Activated T-helper 2 cell treated with anti-CD3 and anti-CD28 coated beads, Interferon-gamma antibody, Interleukin-2, Interleukin-4, amounts not matched to agents 10 μg/mL and 5 μg/mL and 100 μg/mL, durations not matched to agents 14 hours and 24 hours and 36 hours (primary cell): Measurements from ENCODE around the gene FKBP3. TPM values are rescaled to one million over a fixed set of nuclear protein-coding genes. Genes with fewer than 3 reads are reported as not detected.
A peak's percentile ranks its signal among the peaks of the same experiment; 100 is the strongest.
"Not testable (repeated sequence)": the region's sequence is repeated elsewhere in the genome, so short reads cannot be mapped to it uniquely, and the experiment has no call there.

ENCODE experiments used
- DNase-seq: peaks from one replicate; pipeline ENCODE4 v3.0.0; 2021; ENCODE audit warnings: low spot score
- H3K27ac Mint-ChIP-seq: one replicate; pipeline ENCODE4 v1.8.0; 2021; ENCODE audit warnings: mixed read lengths
- H3K27me3 Mint-ChIP-seq: one replicate; pipeline ENCODE4 v1.8.0; 2021; ENCODE audit warnings: low read depth, mixed read lengths
- H3K36me3 Mint-ChIP-seq: one replicate; pipeline ENCODE4 v1.8.0; 2021; ENCODE audit warnings: low read depth, mixed read lengths
- H3K4me1 Mint-ChIP-seq: one replicate; pipeline ENCODE4 v1.8.0; 2021; ENCODE audit warnings: low read depth, mixed read lengths
- H3K4me3 Mint-ChIP-seq: one replicate; pipeline ENCODE4 v1.8.0; 2021; ENCODE audit warnings: low read depth, mild to moderate bottlenecking, moderate library complexity, mixed read lengths
- H3K9me3 Mint-ChIP-seq: one replicate; pipeline ENCODE4 v1.8.0; 2021; ENCODE audit warnings: mixed read lengths
- intact Hi-C: fragments of 100-400 bp; cut with micrococcal nuclease; formaldehyde crosslinking; loops from one replicate; pipeline ENCODE4 v1.15.1; 2023
- total RNA-seq: library from RNA; stranded (reverse); gene quantifications from 2 replicates; pipeline ENCODE4 v1.2.3, GENCODE V29; 2022

Gene FKBP3
- 78.7 and 79.1 TPM in 2 replicates for total RNA-seq

DNA sequence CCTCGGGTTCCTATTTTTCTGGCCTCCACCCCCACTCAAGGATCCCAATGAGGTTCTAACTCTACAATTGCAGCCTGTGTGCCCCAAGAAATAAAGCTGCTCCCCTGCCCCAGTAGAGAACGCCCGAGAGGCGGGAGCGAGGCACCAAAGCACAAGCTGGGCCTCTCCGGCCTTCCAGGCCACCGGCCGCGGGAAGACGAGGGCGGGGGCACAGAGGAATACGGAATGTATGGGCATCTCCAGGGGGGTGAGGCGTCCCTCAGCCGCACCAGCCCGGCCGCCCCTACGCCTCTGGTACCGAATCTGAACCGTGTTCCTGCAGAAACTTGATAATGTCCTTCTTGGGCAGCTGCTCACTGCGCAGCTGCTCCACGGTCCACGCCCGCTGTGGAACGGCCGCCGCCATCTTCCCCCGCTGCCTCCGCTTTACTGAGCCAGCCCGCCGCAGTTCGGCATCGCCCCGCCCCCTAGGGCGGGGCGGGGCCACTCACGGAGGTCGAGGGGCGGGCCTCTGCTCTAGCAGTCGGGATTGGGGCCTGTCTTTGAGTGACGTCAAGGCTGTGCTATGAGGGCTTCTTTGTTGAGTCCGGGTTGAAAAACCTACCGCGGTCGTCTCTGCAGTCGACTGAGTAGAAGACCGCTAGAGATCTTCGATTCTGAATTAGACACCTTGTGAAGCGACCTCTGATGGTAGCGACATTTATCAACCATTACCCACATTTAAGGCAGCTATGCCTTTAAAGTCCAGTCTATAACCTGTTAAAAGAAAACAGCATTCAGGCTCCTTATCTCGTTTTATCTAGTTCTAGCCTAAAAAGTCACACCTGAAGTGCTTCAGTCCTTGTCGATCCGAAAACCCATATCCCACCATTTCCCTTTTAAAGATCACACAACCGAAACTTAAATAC is at the start of gene FKBP3:
Gene FKBP3 (minus strand): TSS at position 431 of the 908 bp plus-strand sequence. CDS start 25 bp downstream, at position 406.
- peaks cover 4% of the 10 kb centered on the region for H3K36me3 Mint-ChIP-seq
- DNase-seq = peak; percentile 93
- H3K9me3 Mint-ChIP-seq = no peaks in the 10 kb centered on the region
- intact Hi-C loops = loop anchor here (1.0 to 5.0 kb wide), 6 partner anchors 44 to 237 kb away; partner anchors contain the start of genes MIS18BP1, PRPF39 and TOGARAM1
- H3K27ac Mint-ChIP-seq = peak within 1 kb of the TSS; percentile 98
- H3K27me3 Mint-ChIP-seq = no peaks in the 10 kb centered on the region
- peaks cover 30% of the 10 kb centered on the region for H3K4me1 Mint-ChIP-seq
- H3K4me3 Mint-ChIP-seq = peak within 1 kb of the TSS; percentile 92

DNA sequence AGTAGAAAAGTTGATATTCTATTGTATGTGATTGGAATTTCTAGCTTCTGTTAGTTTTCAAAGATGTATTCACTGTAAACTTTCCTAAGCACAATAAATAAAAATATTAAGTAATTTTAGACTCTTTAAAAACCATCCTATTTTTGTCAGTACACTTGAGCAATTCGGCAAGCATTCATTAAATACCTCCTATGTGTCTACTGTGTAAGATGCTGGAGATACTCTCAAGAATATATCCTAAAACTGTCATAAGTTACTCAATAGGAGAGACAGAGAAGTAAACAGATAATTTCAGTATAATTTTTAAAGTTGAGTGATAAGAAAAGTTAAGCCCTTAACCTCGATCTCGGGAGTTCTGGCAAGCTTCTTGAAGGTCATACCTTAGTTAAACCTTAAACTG is 47.5 kb upstream of the FKBP3 start:
- Mint-ChIP-seq H3K27me3 (no peaks in the 10 kb centered on the region), H3K4me3 (no peak overlapping the region), H3K27ac (no peak overlapping the region), H3K4me1 (peaks cover 2% of the 10 kb centered on the region), H3K9me3 (no peaks in the 10 kb centered on the region), H3K36me3 (peaks cover 11% of the 10 kb centered on the region)
- intact Hi-C loops = no loop called here
- DNase-seq = no peak

DNA sequence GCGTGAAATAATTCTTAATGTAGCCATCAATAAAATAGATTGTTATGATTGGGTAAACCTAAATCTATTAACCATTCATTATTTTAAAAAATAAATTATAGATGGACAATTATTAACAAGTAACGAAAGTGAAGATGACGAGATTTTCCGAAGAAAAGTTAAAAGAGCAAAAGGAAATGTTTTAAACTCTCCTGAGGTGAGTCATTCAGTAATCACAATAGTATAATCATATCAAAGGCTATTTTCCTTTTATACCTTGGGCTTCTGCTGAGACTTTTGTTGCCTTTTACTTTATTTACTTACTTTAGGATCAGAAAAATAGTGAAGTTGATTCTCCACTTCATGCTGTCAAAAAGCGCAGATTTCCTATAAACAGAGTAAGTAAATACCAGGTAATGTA is 47.0 kb upstream of the FKBP3 start:
- peaks cover 2% of the 10 kb centered on the region for H3K4me1 Mint-ChIP-seq
- no peak for DNase-seq
- no peak overlapping the region for H3K4me3 Mint-ChIP-seq
- no peaks in the 10 kb centered on the region for H3K27me3 Mint-ChIP-seq
- H3K9me3 Mint-ChIP-seq = no peaks in the 10 kb centered on the region
- no peak overlapping the region for H3K27ac Mint-ChIP-seq
- peaks cover 7% of the 10 kb centered on the region for H3K36me3 Mint-ChIP-seq
- intact Hi-C loops = no loop called here

DNA sequence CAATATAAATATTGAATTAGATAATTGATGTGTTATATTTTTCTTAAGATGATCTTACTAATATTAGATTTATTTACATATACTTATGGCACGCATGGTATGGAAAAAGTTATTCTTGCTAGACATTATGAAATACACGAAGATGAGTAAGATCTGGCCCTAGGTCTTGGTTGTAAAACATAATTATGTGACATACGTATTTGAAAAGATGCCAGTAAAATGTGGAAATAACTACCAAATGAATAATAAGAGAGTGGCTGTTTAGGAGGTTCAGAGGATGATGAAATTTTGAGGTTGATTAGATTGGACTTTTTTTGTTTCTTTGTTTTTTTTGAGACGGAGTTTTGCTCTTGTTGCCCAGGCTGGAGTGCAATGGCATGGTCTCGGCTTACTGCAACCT is 42.8 kb upstream of the FKBP3 start:
- no peak for DNase-seq
- H3K9me3 Mint-ChIP-seq = no peaks in the 10 kb centered on the region
- H3K4me3 Mint-ChIP-seq = no peak overlapping the region
- intact Hi-C loops = no loop called here
- no peaks in the 10 kb centered on the region for H3K27me3 Mint-ChIP-seq
- H3K27ac Mint-ChIP-seq = no peak overlapping the region
- no peaks in the 10 kb centered on the region for H3K4me1 Mint-ChIP-seq
- peaks cover 5% of the 10 kb centered on the region for H3K36me3 Mint-ChIP-seq

GRCh38 chr14:45169906-45170305 is 35.6 kb upstream of the FKBP3 start:
- Mint-ChIP-seq H3K4me3 (no peak overlapping the region), H3K27ac (no peak overlapping the region), H3K36me3 (peaks cover 6% of the 10 kb centered on the region), H3K9me3 (no peaks in the 10 kb centered on the region), H3K27me3 (no peaks in the 10 kb centered on the region), H3K4me1 (no peaks in the 10 kb centered on the region)
- intact Hi-C loops = no loop called here
- DNase-seq = no peak

DNA sequence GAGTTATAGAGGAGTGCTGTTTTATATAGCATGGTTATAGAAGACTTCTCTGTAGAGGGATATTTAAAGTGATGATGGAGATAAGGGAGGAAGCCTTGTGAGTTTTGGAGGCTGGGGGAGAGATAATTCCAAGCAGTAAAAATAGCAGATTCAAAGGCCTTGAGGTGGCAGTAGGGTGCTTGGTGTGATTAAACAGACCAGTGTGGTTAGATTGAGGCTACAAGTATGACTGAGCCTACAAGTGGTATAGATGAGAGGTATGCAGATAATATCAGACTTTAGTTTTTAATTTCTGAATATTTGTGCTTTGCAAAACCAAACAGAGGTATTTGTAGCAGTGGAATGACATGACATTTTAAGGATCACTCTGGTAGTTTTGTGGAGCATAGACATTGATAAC is 21.8 kb upstream of the FKBP3 start:
- no peak overlapping the region for H3K4me3 Mint-ChIP-seq
- no peaks in the 10 kb centered on the region for H3K9me3 Mint-ChIP-seq
- DNase-seq = no peak
- peaks cover 11% of the 10 kb centered on the region for H3K4me1 Mint-ChIP-seq
- no peak overlapping the region for H3K27ac Mint-ChIP-seq
- no peaks in the 10 kb centered on the region for H3K27me3 Mint-ChIP-seq
- intact Hi-C loops = loop anchor here (2.0 to 5.0 kb wide), 2 partner anchors 41 kb away; no protein-coding TSS in a partner anchor
- peaks cover 13% of the 10 kb centered on the region for H3K36me3 Mint-ChIP-seq

DNA sequence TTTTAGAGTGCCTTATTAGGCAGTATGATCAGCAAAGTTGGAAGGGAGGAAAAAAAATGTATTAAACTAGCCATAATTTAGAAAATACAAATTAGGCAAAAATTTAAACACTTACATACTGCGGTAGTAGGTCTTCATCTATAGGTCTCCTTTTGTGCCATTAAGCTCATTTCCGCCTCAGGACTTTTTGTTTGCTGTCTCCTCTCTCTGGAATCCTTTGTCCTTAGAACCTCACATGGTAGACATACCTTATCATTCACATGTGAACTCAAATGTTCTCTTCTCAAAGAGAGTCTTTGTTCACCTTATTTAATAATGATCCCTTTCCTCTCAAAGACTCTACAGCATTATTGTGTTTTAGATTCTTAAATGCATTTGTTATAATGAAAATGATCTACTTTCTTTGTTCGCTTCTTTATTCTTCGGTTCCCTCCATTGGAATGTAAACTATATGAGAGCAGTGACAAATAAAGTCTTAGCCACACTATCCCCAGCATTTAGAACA is 16.2 kb upstream of the FKBP3 start:
- Mint-ChIP-seq H3K27me3 (no peaks in the 10 kb centered on the region), H3K4me1 (peaks cover 4% of the 10 kb centered on the region)
- intact Hi-C loops = no loop called here

GRCh38 chr14:45149602-45150001 is 15.3 kb upstream of the FKBP3 start:
- Mint-ChIP-seq H3K36me3 (peaks cover 28% of the 10 kb centered on the region), H3K27me3 (no peaks in the 10 kb centered on the region), H3K27ac (no peak overlapping the region), H3K9me3 (no peaks in the 10 kb centered on the region), H3K4me3 (no peak overlapping the region), H3K4me1 (peaks cover 9% of the 10 kb centered on the region)
- DNase-seq = no peak
- intact Hi-C loops = no loop called here

More for the DNA sequence above, 16.2 kb upstream of the FKBP3 start:
- Mint-ChIP-seq H3K36me3 (peaks cover 21% of the 10 kb centered on the region), H3K4me3 (no peak overlapping the region), H3K27ac (no peak overlapping the region), H3K9me3 (no peaks in the 10 kb centered on the region)
- DNase-seq = no peak

GRCh38 chr14:45145214-45145613 is 10.9 kb upstream of the FKBP3 start:
- no peak overlapping the region for H3K27ac Mint-ChIP-seq
- H3K9me3 Mint-ChIP-seq = no peaks in the 10 kb centered on the region
- no peaks in the 10 kb centered on the region for H3K27me3 Mint-ChIP-seq
- intact Hi-C loops = no loop called here
- H3K36me3 Mint-ChIP-seq = peaks cover 27% of the 10 kb centered on the region
- H3K4me1 Mint-ChIP-seq = peaks cover 12% of the 10 kb centered on the region
- H3K4me3 Mint-ChIP-seq = no peak overlapping the region
- DNase-seq = no peak

GRCh38 chr14:45144658-45145057 is 10.4 kb upstream of the FKBP3 start:
- H3K9me3 Mint-ChIP-seq = no peaks in the 10 kb centered on the region
- H3K27ac Mint-ChIP-seq = no peak overlapping the region
- H3K36me3 Mint-ChIP-seq = peaks cover 24% of the 10 kb centered on the region
- no peaks in the 10 kb centered on the region for H3K27me3 Mint-ChIP-seq
- H3K4me1 Mint-ChIP-seq = peaks cover 12% of the 10 kb centered on the region
- no peak for DNase-seq
- intact Hi-C loops = no loop called here
- H3K4me3 Mint-ChIP-seq = no peak overlapping the region

DNA sequence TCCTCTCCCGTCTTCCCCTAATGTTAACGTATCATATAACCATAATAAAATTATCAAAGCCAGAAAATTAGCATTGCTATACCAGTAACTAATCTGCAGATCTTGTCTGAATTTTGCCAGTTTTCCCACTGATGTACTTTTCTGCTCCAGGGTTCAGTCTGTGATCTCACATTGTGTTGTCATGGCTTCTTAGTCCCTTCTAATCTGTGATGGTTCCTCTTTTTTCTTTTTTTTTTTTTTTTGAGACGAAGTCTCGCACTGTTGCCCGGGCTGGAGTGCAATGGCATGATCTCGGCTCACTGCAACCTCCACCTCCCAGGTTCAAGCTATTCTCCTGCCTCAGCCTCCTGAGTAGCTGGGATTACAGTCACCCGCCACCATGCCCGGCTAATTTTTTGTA is 7.8 kb upstream of the FKBP3 start:
- Mint-ChIP-seq H3K4me1 (peaks cover 29% of the 10 kb centered on the region), H3K36me3 (peaks cover 21% of the 10 kb centered on the region)
- DNase-seq, H3K4me3 Mint-ChIP-seq, intact Hi-C loops, H3K27me3 Mint-ChIP-seq, H3K27ac Mint-ChIP-seq, H3K9me3 Mint-ChIP-seq: not testable (repeated sequence)

GRCh38 chr14:45140661-45141187 is 6.4 kb upstream of the FKBP3 start:
- H3K4me1 Mint-ChIP-seq = peaks cover 28% of the 10 kb centered on the region
- DNase-seq = no peak
- peaks cover 21% of the 10 kb centered on the region for H3K36me3 Mint-ChIP-seq
- H3K9me3 Mint-ChIP-seq = no peaks in the 10 kb centered on the region
- intact Hi-C loops = no loop called here
- H3K27ac Mint-ChIP-seq = no peak overlapping the region
- H3K4me3 Mint-ChIP-seq = no peak overlapping the region
- H3K27me3 Mint-ChIP-seq = no peaks in the 10 kb centered on the region

GRCh38 chr14:45136399-45136798 is 2.1 kb upstream of the FKBP3 start:
- Mint-ChIP-seq H3K36me3 (peaks cover 4% of the 10 kb centered on the region), H3K27ac (peak overlapping the region; percentile 98), H3K4me3 (peak overlapping the region; percentile 92), H3K27me3 (no peaks in the 10 kb centered on the region), H3K4me1 (peaks cover 27% of the 10 kb centered on the region), H3K9me3 (no peaks in the 10 kb centered on the region)
- intact Hi-C loops = loop anchor here (5.0 kb wide), 1 partner anchor 66 kb away; no protein-coding TSS in a partner anchor
- no peak for DNase-seq
